ENCODE results near the gene THSD4.

The THSD4 gene

GRCh38 chr15:71752604-71753289, 637.5 kb downstream of the THSD4 start:
- no peak overlapping the region for H3K4me3 ChIP-seq (ENCODE audit: low read length)
- DNase-seq (ENCODE audit: low read depth), result peak; percentile 68
- peak; percentile 73 for TF ChIP-seq CTCF (conservative IDR thresholded peaks at IDR 0.05; ENCODE audit: low read depth, low read length)

- H3K4me3 ChIP-seq (ENCODE audit: low read length), result no peak overlapping the region
- no peak for DNase-seq (ENCODE audit: low read depth)
- no peak for TF ChIP-seq CTCF (conservative IDR thresholded peaks at IDR 0.05; ENCODE audit: low read depth, low read length)
Observed at GRCh38 chr15:71753346-71753745, 638.1 kb downstream of the THSD4 start.

- no peak for TF ChIP-seq CTCF (conservative IDR thresholded peaks at IDR 0.05; ENCODE audit: low read depth, low read length)
- DNase-seq (ENCODE audit: low read depth), result no peak
Observed at GRCh38 chr15:71754660-71755059, 639.4 kb downstream of the THSD4 start.

GRCh38 chr15:71755092-71755970, 640.1 kb downstream of the THSD4 start:
- no peak for TF ChIP-seq CTCF (conservative IDR thresholded peaks at IDR 0.05; ENCODE audit: low read depth, low read length)
- no peak overlapping the region for H3K4me3 ChIP-seq (ENCODE audit: low read length)
- DNase-seq (ENCODE audit: low read depth), result no peak

More at GRCh38 chr15:71754660-71755059, 639.4 kb downstream of the THSD4 start:
- H3K4me3 ChIP-seq (ENCODE audit: low read length), result no peak overlapping the region

GRCh38 chr15:71756599-71757352, 641.5 kb downstream of the THSD4 start:
- no peak for DNase-seq (ENCODE audit: low read depth)
- TF ChIP-seq CTCF (conservative IDR thresholded peaks at IDR 0.05; ENCODE audit: low read depth, low read length), result no peak
- no peak overlapping the region for H3K4me3 ChIP-seq (ENCODE audit: low read length)

- no peak for TF ChIP-seq CTCF (conservative IDR thresholded peaks at IDR 0.05; ENCODE audit: low read depth, low read length)
- H3K4me3 ChIP-seq (ENCODE audit: low read length), result no peak overlapping the region
- no peak for DNase-seq (ENCODE audit: low read depth)
Observed at GRCh38 chr15:71757741-71758530, 642.7 kb downstream of the THSD4 start.

Measured in retinal pigment epithelial cell (primary cell).